Activated CD4-positive, alpha-beta T cell treated with anti-CD3 and anti-CD28 coated beads, Interleukin-2, amount 50 U/mL, for 24 hours (primary cell): ENCODE data around the gene BCKDHB.

Experiments used
- DNase-seq, 2 donors: peaks; one replicate each; pipeline ENCODE4 v3.0.0-alpha.2; 2020; ENCODE audit warnings: low read depth in 1 of 2, low spot score in 1 of 2

The BCKDHB gene

GRCh38 chr6:80328652-80329051 lies 222.2 kb downstream of the BCKDHB start:
- no peak for DNase-seq

GRCh38 chr6:80329496-80329895 lies 223.0 kb downstream of the BCKDHB start:
- no peak for DNase-seq

GRCh38 chr6:80330961-80331360 lies 224.5 kb downstream of the BCKDHB start:
- DNase-seq = no peak

DNA sequence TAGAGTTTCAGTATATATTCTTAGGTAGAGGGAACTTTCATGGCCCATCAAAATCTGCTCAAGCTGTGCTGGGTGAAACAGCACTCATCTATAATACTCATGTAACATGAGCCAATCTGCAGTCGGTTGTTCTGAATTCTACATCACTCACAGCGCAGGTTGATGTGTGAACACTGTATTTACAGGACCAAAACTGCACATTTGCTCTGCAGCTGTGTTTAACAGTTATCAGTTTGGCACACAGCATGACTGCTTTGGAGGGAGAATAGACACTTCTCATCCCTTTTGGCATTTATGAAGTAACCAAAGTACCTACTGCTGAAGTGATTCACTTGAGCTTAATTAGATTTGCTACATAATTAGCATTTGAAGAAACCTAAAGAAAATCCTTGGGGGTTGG lies 225.1 kb downstream of the BCKDHB start:
- no peak for DNase-seq

GRCh38 chr6:80331974-80332373 lies 225.5 kb downstream of the BCKDHB start:
- DNase-seq = no peak

DNA sequence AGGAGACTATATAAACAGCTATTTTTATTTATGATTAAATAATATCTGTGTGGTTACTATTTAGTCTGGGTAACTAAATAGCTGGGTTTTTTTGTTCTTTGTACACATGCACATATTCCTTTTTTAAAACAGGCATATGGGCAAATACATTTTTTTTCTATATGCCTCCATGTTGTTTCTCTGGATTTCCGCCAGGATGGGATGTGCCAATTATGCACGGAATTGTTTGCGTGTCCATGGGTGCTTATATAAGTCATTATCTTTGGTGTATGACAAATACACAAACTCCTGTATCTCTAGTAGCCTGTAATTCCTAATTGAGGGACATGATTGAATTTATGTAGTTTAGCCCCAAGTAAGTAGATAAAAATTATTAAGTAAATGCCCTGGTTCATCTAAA lies 226.9 kb downstream of the BCKDHB start:
- DNase-seq = no peak

- DNase-seq = no peak
Measured at GRCh38 chr6:80335121-80335531, 228.7 kb downstream of the BCKDHB start.

- no peak for DNase-seq
Measured at GRCh38 chr6:80336911-80337310, 230.4 kb downstream of the BCKDHB start.

DNA sequence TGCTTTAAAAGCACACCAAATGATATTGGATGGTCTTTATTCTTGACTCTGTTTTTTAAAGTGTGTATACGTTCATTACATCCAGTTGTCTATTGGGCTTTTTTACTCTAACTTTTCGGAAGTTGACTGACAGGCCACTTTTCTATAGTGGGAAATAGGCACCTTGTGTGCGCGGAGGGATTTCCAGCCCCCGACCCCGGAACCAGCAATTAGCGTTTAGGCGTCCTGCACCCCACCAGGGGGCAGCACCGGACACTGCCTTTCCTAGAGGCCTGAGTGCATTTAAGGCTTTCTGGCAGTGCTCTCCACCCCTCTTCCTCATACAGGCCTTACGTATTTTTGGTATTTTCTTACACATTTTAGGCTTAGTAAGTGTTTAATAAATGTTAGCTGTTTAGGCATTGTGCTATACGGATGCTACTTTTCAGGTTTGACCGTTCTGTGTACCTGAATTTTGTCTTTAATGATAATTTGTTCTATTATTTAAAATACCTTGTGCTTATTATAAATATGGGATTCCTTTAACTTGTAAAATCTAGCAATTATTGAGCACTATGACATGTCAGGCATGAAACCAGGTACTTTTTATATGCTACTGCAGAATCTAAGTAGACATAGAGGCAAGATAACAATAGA lies 231.8 kb downstream of the BCKDHB start:
- DNase-seq = peak; percentile 46 to 55

DNA sequence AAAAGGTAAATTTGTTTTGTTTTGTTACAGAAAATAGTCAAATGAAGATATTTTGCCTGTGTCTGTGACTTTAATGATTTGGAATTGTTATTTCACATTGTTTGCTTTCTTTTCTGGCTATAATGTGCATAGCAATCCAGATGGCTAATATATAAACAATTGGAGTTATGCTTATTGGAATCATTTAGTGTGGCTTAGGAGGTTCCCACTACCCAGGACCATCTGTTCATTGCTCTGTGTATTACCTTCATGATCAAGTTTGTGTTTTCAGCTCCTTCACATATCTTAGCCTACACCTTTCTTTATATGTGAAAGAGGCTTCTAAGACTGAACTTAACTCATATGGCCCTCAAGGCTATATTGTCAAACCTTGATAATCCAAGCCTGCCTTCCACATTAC lies 232.9 kb downstream of the BCKDHB start:
- no peak for DNase-seq

DNA sequence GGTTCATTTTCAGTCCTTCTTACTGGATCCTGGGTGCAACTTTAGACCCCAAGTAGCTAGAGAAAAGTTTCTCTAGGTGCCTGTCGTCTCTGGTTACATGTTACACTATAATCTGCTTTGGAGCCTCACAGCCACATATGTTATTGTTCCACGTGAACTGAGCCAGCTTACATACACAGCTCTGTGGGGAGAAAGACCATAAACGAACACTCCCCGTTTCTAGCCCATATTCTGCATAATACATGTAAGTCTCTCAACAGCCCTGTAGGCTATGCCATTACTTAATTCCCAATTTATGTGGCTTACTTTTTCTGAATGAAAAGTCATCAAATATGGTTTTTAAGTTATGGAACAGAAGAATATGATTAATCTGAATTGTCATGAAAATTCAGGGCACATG lies 233.8 kb downstream of the BCKDHB start:
- no peak for DNase-seq

GRCh38 chr6:80340686-80341085 lies 234.2 kb downstream of the BCKDHB start:
- DNase-seq = no peak

DNA sequence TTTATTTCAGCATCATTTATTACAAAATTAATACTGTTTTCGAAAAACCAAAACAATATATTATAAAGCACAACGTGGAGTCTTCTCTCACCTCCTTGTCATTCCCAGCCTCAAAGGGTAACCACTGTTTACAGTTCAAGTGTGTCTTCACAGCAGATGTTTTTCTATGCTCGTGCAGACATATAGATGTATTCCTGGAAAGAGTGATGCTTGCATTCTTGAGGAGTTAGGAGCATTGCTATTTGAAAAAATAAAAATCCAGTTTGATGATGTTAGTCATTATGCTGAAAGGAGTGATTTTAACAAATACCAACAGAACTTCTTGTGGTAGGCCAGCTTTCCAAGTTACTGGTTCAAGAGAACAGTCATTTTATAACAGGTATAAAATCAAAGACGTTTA lies 234.9 kb downstream of the BCKDHB start:
- DNase-seq = no peak

GRCh38 chr6:80343511-80343910 lies 237.0 kb downstream of the BCKDHB start:
- no peak for DNase-seq

DNA sequence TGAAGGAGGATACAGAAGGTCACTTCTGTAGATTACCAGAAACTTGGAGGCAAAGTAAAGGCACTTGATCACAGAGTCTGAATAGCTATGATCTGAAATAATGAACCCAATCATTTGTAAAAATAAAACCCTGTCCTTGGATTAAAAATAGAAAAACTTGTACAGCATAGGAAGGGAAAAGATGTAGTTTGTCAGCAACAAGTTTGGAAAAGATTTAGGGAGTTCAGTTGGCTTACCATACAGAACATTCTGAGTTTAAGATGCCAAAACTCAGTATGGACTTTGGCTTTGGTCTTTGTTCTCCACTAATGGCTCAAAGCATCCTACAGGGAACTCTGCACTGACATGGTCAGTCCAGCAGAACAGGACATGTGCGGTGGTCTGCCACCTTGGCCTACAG lies 240.6 kb downstream of the BCKDHB start:
- DNase-seq = no peak

- DNase-seq = no peak
Measured at GRCh38 chr6:80348263-80348662, 241.8 kb downstream of the BCKDHB start.

GRCh38 chr6:80356000-80356399 lies 249.5 kb downstream of the BCKDHB start:
- no peak for DNase-seq

- DNase-seq = no peak
Measured at GRCh38 chr6:80356545-80356944, 250.1 kb downstream of the BCKDHB start.

DNA sequence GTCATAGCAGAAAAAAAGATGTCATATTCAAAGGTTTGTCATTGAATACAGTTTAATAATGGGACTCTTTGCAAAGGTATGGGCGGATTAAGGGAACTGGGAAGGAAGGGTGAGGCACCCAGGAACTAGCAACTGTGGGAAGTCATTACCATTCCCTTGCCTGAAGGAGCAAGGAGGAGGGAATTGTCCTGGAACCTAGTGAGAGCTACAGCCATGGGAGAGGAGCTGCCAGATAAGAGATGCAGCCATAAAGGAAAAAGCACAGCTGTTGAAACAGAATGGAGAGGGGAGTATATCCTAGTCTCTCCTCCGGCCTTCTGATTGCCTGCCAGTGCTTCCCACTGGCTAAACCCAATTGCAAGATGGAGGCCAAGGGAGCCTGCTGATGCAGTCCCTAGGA lies 250.6 kb downstream of the BCKDHB start:
- DNase-seq = no peak

GRCh38 chr6:80357674-80358073 lies 251.2 kb downstream of the BCKDHB start:
- DNase-seq = no peak

- DNase-seq = no peak
Measured at GRCh38 chr6:80363501-80364122, 257.1 kb downstream of the BCKDHB start.

GRCh38 chr6:80364149-80364548 lies 257.7 kb downstream of the BCKDHB start:
- no peak for DNase-seq

DNA sequence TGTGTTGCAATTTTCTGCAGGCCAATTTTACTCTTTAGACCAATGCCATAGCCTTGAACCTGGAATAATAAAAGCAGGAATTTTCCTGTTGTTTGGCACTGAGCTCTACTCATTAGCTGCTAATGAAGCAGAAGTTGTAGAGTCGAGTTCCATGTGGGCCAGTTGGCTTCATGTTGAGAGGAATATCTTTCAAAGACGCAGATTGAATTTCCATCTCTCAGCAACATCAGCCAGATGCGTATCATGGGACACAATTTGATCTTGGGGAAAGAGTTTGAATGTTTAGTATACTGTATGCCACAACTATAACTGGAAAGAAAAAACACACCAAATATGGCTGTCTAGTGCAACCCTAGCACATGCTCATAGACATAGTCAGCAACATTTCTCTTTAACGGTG lies 259.6 kb downstream of the BCKDHB start:
- DNase-seq = no peak
